Activated CD8-positive, alpha-beta memory T cell treated with anti-CD3 and anti-CD28 coated beads for 4 hours (primary cell): Measurements from ENCODE around the gene POC1A.

Experiments
- DNase-seq, 2 donors: peaks; one replicate each; pipeline ENCODE4 v3.0.0-alpha.2; 2020; ENCODE audit warnings: low read depth in 2 of 2

The POC1A gene

GRCh38 chr3:52154135-52155094, at the start of gene POC1A:
POC1A (minus strand) TSS chr3:52154423; CDS start chr3:52154372, 51 bp downstream.
- DNase-seq: peak; percentile 75

DNA sequence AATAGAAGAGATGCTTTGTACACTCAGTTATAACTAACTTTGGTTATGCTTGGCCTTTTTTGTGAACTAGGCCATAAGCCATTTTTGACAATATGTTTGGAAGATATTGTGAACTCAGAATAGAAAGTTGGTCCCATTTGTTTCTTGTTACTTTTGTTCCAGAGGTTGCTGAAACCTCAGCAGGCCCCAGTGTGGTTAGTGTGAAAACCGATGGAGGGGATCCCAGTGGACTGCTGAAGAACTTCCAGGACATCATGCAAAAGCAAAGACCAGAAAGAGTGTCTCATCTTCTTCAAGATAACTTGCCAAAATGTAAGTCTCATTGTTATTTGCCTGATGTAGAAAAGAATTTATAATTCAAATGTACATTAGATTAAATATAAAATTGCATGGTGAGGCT, 49.5 kb upstream of the POC1A start:
- no peak for DNase-seq

DNA sequence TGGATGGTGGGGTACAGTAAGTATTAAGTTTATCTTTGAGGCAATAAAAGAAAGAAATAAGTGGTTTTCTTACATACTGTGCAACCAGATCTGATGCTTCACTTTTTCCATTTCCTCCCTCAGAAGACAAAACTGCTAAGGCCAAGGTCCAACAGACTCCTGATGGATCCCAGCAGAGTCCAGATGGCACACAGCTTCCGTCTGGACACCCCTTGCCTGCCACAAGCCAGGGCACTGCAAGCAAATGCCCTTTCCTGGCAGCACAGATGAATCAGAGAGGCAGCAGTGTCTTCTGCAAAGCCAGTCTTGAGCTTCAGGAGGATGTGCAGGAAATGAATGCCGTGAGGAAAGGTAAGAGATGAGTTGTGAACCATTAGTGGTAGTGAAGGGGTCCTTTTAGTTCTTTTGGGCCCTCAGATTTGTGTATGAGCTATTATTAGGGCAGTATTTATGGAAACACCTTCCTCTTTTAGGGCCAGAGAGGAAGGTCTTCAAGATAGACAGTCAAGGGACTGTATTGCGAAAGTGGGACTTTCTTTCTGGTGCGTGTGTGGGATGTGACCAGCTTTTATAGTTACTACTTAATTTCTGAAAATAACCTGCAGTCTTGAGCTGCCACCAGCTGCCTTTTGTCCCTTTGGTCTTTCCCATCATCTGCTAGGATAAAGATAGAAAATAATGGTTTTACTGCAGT, 48.3 kb upstream of the POC1A start:
- DNase-seq: no peak

DNA sequence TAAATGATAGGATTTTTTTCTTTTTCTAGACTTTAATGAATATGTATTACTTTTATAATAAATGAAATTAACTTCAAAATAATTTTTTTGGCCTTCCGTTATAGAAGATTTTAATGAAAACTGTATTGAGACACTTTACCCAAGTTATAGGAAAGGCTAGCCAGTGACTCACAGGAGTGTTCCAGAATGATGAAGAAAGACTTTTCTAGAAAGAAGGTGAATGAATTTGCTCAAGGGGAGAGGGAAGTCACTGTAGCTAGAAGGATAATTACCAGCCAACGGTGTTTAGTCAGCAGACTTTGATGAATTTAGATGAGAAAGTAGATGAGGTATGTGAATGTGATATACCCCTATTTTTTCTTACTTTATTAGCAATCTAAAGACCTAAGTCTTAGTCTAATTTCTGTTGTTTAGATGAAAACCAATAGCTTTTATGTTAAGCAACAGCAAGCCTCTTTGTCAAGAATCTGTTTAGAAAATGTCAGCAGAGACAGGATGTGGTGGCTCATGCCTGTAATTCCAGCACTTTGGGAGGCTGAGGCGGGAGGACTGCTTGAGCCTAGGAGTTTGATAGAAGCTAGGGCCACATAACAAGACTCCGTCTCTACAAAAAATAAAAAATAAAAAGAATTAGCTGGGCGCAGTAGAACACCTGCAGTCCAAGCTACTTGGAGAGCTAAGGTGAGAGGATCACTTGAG, 46.9 kb upstream of the POC1A start:
- no peak for DNase-seq

DNA sequence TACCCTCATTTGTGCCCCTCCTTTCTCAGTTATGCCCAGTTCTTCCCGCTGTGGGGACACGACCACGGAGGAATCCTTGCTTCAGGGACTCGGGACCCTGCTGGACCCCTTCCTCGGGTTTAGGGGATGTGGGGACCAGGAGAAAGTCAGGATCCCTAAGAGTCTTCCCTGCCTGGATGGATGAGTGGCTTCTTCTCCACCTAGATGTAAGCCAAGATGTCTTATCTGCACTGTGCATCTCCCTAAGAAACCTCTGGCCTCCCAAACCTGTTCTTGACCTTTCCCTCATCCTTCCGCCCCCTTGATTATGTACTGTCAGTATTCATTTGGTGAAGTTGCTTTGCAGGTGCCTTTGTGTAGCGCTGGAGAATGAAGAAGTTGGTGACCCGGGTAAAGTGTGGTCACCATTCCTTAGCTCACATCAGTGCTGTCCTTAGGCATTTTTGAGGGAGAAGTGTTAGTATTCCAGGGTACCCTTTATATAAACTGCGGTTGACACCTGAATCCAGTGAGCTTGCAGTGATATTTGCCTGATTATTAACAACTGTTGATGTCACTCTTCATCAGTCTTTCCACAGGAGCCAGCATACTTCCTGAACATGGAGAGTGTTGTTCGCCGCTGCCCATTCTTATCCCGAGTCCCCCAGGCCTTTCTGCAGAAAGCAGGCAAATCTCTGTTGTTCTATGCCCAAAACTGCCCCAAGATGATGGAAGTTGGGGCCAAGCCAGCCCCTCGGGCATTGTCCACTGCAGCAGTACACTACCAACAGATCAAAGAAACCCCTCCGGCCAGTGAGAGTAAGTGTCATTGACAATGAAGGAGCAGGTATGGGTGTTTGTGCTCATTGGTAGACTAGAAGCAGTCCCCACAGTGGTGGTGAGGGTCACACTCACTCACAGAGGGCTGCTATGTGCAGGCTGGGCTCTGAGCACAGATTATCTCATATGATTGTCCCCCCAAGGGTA, 44.7 kb upstream of the POC1A start:
- DNase-seq: no peak

GRCh38 chr3:52197842-52198625, 43.8 kb upstream of the POC1A start, which contains the start of gene ALAS1:
ALAS1 (plus strand) TSS chr3:52198160; CDS start chr3:52199242, 1,082 bp downstream.
- DNase-seq: peak; percentile 84 to 88

DNA sequence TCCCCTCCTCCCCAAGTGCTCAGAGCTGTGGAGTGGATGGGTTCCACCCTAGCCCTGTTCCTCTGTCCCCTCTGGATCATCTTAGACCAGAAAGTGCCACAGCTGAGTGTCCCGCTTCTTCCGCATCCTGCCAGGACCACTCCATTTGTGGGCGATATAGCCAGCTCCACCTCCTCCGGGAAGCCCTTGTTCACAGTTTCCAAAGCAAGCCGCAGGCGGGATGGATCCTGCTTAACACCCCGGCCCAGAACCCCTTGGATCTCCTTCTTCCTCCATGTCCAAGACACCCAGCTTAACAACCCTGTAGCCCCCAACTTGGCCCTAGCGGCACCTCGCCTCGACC, 43.2 kb upstream of the POC1A start:
- no peak for DNase-seq

DNA sequence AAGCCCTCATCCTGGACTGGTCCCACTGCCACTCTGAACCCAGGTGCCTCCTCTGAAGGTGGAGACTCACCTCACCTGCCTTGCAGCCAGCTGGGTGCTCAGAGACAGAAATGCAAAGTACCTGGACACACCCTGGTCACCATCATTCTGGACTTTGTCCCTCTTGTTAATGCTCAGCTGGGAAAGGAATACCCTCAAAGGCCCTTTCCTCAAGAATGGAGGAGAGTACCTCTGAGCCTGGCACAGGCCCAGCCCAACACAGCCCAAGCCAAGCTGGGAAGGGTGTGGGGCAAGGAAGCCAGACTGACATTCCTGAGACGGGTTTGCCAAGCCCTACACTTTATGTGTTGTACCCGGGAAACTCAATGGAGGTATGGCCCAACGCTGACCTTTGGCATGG, 42.8 kb upstream of the POC1A start:
- no peak for DNase-seq

- no peak for DNase-seq
Observed at GRCh38 chr3:52195823-52196331, 41.7 kb upstream of the POC1A start.

DNA sequence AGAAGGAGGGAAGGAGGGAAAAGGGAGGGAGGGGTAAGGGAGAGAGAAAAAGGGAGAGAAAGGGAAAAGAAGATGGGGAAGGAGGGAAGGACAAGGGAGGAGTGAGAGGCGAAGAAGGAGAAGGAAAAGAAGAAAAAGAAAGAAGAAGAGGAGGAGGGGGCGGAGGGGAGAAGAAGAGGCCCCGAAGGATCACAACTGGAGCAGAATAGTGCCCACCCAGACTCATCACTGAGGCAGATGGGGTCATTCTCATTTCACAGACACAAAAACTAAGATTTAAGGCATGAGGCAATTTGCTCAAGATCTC, 41.0 kb upstream of the POC1A start:
- DNase-seq: no peak

DNA sequence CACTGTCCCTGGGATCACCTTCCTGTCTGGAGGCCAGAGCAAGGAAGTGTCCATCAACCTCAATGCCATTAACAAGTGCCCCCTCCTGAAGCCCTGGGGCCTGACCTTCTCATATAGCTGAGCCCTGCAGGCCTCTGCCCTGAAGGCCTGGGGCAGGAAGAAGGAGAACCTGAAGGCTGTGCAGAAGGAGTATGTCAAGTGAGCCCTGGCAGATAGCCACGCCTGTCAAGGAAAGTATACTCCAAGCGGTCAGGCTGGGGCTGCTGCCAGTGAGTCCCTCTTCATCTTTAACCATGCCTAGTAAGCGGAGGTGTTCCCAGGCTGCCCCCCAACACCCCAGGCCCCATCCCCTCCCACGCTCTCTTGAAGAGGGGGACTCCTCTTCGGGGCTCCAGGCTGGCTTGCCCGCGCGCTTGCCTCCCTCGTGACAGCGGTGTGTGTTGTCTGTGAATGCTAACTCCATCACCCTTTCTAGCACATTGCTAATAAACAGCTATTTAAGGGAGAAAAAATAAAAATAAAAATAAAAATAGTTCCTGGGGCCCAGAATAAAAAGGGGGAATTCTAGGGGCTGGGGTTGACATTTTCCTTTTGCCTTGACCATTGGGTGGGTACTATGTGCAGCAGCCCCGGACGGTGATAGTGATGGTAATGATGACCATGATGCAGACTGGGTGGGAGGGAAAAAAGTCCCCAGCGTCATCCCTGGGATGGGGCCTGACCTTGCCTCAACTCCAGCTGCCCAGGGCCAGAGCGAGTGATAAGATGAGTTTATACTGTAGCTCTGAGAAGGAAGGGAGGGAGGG, 40.5 kb upstream of the POC1A start:
- no peak for DNase-seq

DNA sequence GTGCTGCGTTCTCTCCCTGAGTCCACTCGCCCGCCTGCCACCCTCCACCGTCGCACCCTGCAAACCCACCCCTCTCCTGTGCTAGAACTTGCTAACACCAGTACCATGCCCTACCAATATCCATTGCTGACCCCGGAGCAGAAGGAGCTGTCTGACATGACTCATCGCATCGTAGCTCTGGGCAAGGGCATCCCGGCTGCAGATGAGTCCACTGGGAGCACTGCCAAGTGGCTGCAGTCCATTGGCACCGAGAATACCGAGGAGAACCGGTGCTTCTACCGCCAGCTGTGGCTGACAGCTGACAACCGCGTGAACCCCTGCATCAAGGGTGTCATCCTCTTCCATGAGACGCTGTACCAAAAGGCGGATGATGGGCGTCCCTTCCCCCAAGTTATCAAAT, 38.8 kb upstream of the POC1A start:
- DNase-seq: no peak

DNA sequence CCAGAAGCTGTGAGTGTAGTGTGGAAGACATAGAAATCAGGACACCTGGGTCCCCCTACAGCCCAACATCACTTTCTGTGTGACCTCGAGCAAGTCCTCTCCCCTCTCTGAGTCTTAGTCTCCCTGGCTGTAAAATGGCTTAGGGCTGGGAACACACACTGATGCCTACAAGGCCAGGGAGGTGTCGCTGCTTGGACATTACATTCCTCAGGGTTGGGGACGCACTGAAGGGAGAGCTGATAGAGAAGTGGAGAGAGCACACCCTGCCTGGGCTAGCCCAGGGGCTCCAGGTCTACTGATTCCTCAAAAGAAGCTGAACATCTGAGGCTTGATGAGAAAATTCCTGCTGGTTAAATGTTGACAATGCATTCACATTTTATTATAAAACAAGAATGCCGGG, 37.4 kb upstream of the POC1A start:
- no peak for DNase-seq

DNA sequence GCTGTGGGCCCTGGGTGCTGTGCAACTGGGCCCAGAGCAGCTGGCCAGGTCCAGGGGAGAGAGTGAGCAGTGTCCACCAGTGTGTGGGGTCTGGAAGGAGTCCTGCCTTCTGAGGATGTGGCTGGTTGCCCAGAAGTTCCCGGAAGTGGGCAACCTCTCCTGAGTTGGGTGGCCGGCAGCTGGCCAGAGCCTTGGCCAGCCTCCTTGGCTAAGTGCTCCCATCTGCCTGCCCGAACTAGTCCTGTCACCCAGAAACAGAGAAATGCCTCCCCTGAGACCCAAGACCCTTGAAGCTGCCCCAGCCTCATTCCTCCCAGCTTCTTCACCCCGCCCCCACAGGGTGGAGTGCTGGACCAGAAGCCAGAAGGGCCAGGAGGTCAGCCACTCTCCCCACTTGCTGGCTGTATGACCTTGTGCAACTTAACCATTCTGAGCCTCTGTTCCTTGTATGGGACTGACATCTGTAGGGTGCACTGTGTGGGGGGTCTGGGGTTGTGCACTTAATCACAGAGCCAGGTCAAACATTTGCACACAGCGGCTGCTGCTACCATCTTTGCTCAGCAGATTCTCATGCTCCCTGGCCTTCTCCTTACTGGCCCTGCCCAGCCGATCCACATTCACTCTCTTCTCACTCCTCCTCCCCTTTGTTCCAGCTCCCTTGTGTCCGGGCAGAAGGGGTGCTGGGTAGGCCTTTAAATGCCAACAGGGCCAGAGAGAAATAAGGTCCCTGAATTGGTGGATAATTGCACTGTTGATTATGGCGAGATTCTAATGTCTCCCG, 36.3 kb upstream of the POC1A start:
- DNase-seq: no peak

DNA sequence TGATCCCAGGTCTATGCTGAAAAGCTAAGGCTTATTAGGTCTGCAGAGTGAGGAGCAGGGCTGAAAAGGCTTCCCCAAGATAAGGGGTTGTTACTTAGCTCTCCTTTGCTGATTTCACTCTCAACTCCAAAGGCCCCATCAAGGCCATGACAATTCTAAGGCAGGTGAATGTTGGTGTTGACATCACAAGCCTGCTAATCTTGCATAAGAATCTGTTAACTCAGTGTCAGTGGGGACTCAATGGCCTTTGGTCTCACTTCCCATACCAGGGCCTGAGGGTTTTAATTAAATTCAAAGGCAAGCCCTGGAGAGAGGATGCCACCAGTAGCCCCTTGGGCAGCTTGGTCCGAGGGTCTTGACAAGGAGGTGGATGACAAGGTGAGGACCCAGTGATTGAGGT, 34.3 kb upstream of the POC1A start:
- DNase-seq: no peak

DNA sequence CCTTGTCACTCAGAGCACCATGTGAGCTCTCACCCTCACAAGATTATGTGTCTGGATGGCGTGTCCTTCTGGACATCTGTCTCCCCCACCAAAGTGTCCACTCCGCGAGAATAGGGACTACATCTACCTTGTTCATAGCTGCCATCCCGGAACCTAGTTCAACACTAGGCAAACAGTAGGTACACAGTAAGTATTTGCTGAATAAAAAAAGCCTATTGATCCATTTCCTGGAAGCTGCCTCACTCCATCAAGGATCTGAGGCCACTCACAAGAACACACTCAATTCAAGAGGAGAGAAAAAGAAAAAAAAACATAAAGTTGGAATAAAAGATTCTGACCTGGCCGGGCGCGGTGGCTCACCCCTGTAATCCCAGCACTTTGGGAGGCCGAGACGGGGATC, 32.5 kb upstream of the POC1A start:
- DNase-seq: no peak

- no peak for DNase-seq
Observed at GRCh38 chr3:52185837-52186236, 31.6 kb upstream of the POC1A start.

DNA sequence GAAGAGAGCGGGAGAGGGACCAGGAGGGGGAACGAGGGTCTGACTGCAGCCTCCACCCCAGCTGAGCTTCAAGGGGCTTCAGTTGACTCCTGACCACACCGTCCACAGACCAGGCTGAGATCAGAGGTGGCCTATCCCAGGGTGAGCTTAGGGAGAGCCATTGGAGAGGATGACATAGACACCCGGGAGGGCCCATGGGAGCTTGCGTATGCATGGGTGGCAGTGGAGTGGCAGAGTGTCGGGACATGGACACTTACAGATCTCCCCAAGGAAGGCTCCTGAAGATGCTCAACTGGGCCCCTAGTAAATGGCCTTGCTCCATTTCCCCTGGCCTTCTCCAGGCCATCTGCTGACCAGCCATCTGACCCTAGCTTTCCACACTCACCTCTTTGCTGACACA, 31.1 kb upstream of the POC1A start:
- no peak for DNase-seq

DNA sequence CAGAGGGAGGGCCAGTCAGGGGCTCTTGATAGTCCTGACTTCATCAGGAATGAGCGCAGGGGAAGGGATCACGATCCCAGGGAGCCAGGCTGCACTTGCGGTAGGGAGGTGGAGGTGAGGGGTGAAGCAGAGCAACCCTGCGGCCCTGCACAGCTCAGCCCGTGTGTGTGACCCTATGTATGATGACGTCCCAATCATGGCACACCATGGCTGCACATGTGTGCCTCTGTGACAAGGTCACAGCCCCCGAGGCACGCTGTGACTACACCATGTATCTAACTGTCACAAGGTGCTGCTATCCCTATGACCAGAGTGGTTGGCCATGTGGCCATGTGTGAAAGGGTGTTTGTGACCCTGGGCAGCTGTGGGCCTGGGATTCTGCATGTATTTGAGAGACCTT, 30.5 kb upstream of the POC1A start:
- no peak for DNase-seq
